ENCODE measurements around the gene TPCN1. TPM values are rescaled to one million over a fixed set of nuclear protein-coding genes. Genes with fewer than 3 reads are reported as not detected.

Gene TPCN1
- total RNA-seq, 1 donor from 2014 or later, result 7.9 TPM

- Mint-ChIP-seq H3K27ac (ENCODE audit: unreplicated experiment) (no peak overlapping the region), H3K36me3 (ENCODE audit: unreplicated experiment) (no peaks in the 10 kb centered on the region), H3K27me3 (ENCODE audit: unreplicated experiment) (peaks cover 5% of the 10 kb centered on the region), H3K4me3 (ENCODE audit: unreplicated experiment) (no peak overlapping the region), H3K9me3 (ENCODE audit: unreplicated experiment) (peaks cover 8% of the 10 kb centered on the region), H3K4me1 (ENCODE audit: low read depth, unreplicated experiment) (peaks cover 11% of the 10 kb centered on the region)
- no peak for DNase-seq
- TF ChIP-seq CTCF (IDR thresholded peaks at IDR 0.05; ENCODE audit: partially characterized antibody, unreplicated experiment), result no peak
Observed at GRCh38 chr12:113301811-113302210, 80.5 kb downstream of the TPCN1 start.

- peaks cover 7% of the 10 kb centered on the region for H3K9me3 Mint-ChIP-seq (ENCODE audit: unreplicated experiment)
Observed at GRCh38 chr12:113302466-113302865, 81.2 kb downstream of the TPCN1 start.

GRCh38 chr12:113302886-113303640 lies 81.8 kb downstream of the TPCN1 start:
- Mint-ChIP-seq H3K36me3 (ENCODE audit: unreplicated experiment) (no peaks in the 10 kb centered on the region), H3K27me3 (ENCODE audit: unreplicated experiment) (peaks cover 5% of the 10 kb centered on the region), H3K4me3 (ENCODE audit: unreplicated experiment) (no peak overlapping the region), H3K4me1 (ENCODE audit: low read depth, unreplicated experiment) (peaks cover 11% of the 10 kb centered on the region), H3K9me3 (ENCODE audit: unreplicated experiment) (peaks cover 7% of the 10 kb centered on the region), H3K27ac (ENCODE audit: unreplicated experiment) (no peak overlapping the region)
- no peak for DNase-seq
- no peak for TF ChIP-seq CTCF (IDR thresholded peaks at IDR 0.05; ENCODE audit: partially characterized antibody, unreplicated experiment)

More at GRCh38 chr12:113302466-113302865, 81.2 kb downstream of the TPCN1 start:
- DNase-seq, result no peak
- H3K27ac Mint-ChIP-seq (ENCODE audit: unreplicated experiment), result no peak overlapping the region
- no peaks in the 10 kb centered on the region for H3K36me3 Mint-ChIP-seq (ENCODE audit: unreplicated experiment)
- no peak for TF ChIP-seq CTCF (IDR thresholded peaks at IDR 0.05; ENCODE audit: partially characterized antibody, unreplicated experiment)
- no peak overlapping the region for H3K4me3 Mint-ChIP-seq (ENCODE audit: unreplicated experiment)
- peaks cover 5% of the 10 kb centered on the region for H3K27me3 Mint-ChIP-seq (ENCODE audit: unreplicated experiment)
- peaks cover 11% of the 10 kb centered on the region for H3K4me1 Mint-ChIP-seq (ENCODE audit: low read depth, unreplicated experiment)

- H3K9me3 Mint-ChIP-seq (ENCODE audit: unreplicated experiment), result peaks cover 1% of the 10 kb centered on the region
- no peak overlapping the region for H3K4me3 Mint-ChIP-seq (ENCODE audit: unreplicated experiment)
- peaks cover under 1% of the 10 kb centered on the region for H3K36me3 Mint-ChIP-seq (ENCODE audit: unreplicated experiment)
- no peak for DNase-seq
- no peak overlapping the region for H3K27ac Mint-ChIP-seq (ENCODE audit: unreplicated experiment)
- no peak for TF ChIP-seq CTCF (IDR thresholded peaks at IDR 0.05; ENCODE audit: partially characterized antibody, unreplicated experiment)
- H3K4me1 Mint-ChIP-seq (ENCODE audit: low read depth, unreplicated experiment), result peaks cover 8% of the 10 kb centered on the region
- H3K27me3 Mint-ChIP-seq (ENCODE audit: unreplicated experiment), result peaks cover 5% of the 10 kb centered on the region
Observed at GRCh38 chr12:113305281-113305856, 84.1 kb downstream of the TPCN1 start.

GRCh38 chr12:113306382-113306781 lies 85.1 kb downstream of the TPCN1 start:
- H3K4me3 Mint-ChIP-seq (ENCODE audit: unreplicated experiment), result no peak overlapping the region
- H3K36me3 Mint-ChIP-seq (ENCODE audit: unreplicated experiment), result peaks cover 5% of the 10 kb centered on the region
- no peak overlapping the region for H3K27ac Mint-ChIP-seq (ENCODE audit: unreplicated experiment)
- H3K4me1 Mint-ChIP-seq (ENCODE audit: low read depth, unreplicated experiment), result peaks cover 8% of the 10 kb centered on the region
- H3K9me3 Mint-ChIP-seq (ENCODE audit: unreplicated experiment), result peaks cover 1% of the 10 kb centered on the region
- H3K27me3 Mint-ChIP-seq (ENCODE audit: unreplicated experiment), result peaks cover 5% of the 10 kb centered on the region
- TF ChIP-seq CTCF (IDR thresholded peaks at IDR 0.05; ENCODE audit: partially characterized antibody, unreplicated experiment), result no peak
- DNase-seq, result no peak
